Jurkat, Clone E6-1 (cell line): Measurements from ENCODE around the gene SASH1.

Experiments used
- DNase-seq: peaks from one replicate; pipeline ENCODE4 v3.0.0-alpha.2; 2011; ENCODE audit warnings: low read depth, low spot score
- H3K4me3 ChIP-seq: 2 replicates; pipeline ENCODE4 v1.5.1; 2011; ENCODE audit warnings: mild to moderate bottlenecking, low read length, control low read depth, moderate library complexity

SASH1 gene

GRCh38 chr6:148590883-148591282 is 248.2 kb downstream of the SASH1 start:
- no peak for DNase-seq
- H3K4me3 ChIP-seq = no peak overlapping the region

DNA sequence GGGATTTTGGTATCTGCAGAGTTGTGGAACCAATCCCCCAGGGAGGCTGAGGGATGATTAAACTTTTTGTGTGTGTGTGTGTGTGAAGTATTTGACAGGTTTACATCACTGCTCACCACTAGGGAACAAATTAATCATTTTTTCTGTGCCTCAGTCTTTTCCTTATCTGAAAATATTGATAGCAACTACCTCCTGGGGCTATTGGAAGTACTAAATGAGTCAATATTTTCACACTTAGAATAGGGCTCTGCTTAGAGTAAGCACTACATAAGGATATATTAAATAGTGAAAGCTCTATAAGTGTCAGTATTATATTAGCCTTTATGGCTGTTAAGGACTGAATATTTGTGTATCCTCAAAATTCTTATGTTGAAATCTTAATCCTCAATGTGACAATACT is 249.0 kb downstream of the SASH1 start:
- no peak overlapping the region for H3K4me3 ChIP-seq
- DNase-seq = no peak

GRCh38 chr6:148593130-148593812 is 250.6 kb downstream of the SASH1 start:
- DNase-seq = no peak
- no peak overlapping the region for H3K4me3 ChIP-seq

DNA sequence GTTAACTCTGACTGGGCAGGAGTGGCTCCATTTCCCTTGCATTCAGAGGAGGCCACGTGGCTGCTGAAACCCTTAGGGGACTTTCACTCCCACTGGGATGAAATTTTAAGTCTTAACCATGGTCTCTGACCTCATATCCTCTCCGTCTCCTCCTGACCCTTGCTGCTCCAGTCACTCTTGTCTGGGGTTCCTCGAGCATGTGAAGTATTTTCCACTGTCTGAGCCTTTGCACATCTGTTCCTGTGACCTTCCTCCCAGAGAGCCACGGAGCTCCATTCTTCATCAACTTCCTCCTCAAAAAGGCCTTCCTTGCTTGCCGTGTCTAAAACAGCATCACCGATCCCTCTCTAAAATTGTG is 251.2 kb downstream of the SASH1 start:
- DNase-seq = no peak
- H3K4me3 ChIP-seq = no peak overlapping the region

DNA sequence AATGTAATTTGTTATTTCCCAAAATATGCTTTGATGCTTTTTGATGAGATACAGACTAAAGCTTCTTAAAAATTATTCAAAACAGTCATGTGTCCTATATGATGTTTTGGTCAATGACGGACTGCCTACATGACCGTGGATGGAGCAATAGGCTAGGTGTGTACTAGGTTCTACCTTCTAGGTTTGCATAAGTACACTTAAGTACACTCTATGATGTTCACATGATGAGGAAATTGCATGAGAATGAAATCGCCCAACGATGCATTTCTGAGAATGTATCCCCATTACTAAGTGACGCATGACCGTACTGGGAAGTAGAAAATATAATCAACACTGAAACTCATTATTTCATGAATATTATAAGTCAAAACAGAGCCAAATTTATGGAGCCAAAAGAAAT is 252.9 kb downstream of the SASH1 start:
- no peak for DNase-seq
- no peak overlapping the region for H3K4me3 ChIP-seq

GRCh38 chr6:148596891-148597455 is 254.3 kb downstream of the SASH1 start:
- no peak for DNase-seq
- H3K4me3 ChIP-seq = no peak overlapping the region

GRCh38 chr6:148598724-148599123 is 256.1 kb downstream of the SASH1 start:
- H3K4me3 ChIP-seq = no peak overlapping the region
- DNase-seq = no peak

GRCh38 chr6:148599967-148600426 is 257.4 kb downstream of the SASH1 start:
- no peak overlapping the region for H3K4me3 ChIP-seq
- no peak for DNase-seq
